NCI-H69 (cell line): Measurements from ENCODE around the gene PNCK.
"Not testable (repeated sequence)": the region's sequence is repeated elsewhere in the genome, so short reads cannot be mapped to it uniquely, and the experiment has no call there.

Source experiments
- DNase-seq: peaks from one replicate; lab custom pipeline; 2025; lab: John Stamatoyannopoulos, UW

The PNCK gene

GRCh38 chrX:153699210-153699783 lies 25.7 kb upstream of the PNCK start:
- not testable (repeated sequence) for DNase-seq

DNA sequence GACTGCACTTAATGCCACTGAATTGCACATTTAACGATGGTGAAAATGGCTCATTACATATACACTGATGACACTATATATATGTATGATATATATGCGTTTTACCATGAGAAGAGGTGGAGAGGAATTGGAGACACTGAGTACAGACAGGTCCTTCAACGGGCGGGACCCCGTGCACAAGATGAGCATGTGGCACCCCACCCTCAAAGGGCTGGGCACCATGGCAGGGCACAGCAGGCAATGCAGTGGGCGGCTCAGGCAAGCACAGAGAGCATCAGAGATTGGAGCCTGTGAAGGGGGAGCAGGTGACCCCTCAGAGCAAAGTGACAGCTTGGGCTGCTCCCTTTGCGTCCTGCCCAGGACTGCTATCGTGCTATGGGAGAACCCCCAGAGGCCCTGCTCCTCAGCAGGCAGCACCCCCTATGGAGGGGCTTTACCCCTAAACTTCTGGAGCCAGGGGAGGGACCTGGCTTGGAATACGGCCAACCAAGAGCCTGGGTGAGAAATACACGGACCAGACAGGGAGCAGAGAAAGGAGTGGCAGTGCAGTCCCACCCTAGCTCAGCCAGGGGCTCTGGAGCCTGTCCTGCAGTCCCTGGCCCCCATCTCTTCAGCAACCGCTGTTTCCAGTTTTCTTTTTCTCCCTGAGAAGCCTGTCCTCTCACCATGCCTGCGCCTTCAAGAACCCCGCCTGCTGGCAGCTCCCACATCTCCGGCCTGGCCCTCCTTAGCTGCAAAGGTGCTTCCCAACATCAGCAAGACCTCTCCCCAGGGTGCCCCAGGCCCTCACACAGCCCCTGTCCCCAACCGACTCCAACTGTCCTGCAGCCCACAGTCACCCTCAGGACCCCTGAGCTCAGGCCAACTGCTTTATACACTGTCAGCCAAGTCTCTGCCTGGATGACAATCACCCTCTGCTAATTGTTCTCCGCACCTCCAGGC lies 24.6 kb upstream of the PNCK start:
- DNase-seq, result no peak

DNA sequence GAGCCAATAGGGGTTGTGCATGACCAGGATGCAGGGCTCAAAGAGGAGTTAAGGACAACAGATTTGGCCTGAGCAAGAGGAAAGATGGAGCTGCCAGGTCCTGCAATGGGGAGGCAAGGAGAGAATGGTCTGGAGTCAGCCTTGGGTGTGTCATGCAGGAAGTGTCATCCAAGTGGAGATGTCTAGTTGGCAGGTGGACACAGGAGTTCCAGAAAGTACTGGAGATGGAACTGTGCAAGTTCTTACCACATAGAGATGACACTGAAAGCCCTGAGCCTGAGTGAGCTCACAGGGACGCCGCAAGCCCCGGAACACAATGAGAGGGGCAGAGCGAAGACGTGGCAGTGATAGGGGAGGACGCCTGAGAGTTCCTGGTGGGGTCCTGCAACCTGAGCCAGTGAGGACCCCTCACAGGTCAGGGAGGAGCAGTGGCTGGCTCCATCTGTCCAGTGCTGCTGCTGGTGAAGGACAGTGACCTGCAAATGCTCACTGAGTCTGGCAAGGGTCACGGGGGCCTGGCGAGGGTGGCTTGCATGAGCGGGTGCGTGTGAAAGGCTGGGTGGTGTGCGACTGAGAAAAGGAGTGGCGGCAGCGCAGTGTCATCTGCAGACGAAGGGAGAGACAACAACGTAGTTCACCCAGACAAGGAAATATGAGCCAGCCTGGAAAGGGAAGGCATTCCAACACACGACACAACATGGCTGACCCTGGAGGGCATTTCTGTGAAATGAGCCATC lies 23.5 kb upstream of the PNCK start:
- DNase-seq, result not testable (repeated sequence)

GRCh38 chrX:153696538-153696937 lies 22.9 kb upstream of the PNCK start:
- not testable (repeated sequence) for DNase-seq

DNA sequence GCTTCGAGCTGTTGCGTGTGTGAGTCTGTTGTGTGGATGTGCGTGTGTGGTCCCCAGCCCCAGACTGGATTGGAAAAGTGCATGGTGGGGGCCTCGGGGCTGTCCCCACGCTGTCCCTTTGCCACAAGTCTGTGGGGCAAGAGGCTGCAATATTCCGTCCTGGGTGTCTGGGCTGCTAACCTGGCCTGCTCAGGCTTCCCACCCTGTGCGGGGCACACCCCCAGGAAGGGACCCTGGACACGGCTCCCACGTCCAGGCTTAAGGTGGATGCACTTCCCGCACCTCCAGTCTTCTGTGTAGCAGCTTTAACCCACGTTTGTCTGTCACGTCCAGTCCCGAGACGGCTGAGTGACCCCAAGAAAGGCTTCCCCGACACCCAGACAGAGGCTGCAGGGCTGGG lies 22.5 kb upstream of the PNCK start:
- no peak for DNase-seq

- DNase-seq, result no peak
Observed at GRCh38 chrX:153694687-153695270, 21.2 kb upstream of the PNCK start.

DNA sequence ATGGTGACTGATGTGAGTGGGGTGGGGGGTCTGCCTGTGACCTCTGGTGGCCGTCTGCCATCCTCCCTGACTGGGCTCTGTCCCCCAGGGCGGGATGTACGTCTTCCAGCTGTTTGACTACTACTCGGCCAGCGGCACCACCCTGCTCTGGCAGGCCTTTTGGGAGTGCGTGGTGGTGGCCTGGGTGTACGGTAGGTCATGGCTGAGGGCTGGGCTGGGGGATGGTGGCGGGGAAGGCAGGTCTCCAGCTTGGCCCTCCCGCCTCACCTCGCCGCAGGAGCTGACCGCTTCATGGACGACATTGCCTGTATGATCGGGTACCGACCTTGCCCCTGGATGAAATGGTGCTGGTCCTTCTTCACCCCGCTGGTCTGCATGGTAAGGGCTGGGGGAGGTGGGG lies 20.6 kb upstream of the PNCK start:
- DNase-seq, result not testable (repeated sequence)

DNA sequence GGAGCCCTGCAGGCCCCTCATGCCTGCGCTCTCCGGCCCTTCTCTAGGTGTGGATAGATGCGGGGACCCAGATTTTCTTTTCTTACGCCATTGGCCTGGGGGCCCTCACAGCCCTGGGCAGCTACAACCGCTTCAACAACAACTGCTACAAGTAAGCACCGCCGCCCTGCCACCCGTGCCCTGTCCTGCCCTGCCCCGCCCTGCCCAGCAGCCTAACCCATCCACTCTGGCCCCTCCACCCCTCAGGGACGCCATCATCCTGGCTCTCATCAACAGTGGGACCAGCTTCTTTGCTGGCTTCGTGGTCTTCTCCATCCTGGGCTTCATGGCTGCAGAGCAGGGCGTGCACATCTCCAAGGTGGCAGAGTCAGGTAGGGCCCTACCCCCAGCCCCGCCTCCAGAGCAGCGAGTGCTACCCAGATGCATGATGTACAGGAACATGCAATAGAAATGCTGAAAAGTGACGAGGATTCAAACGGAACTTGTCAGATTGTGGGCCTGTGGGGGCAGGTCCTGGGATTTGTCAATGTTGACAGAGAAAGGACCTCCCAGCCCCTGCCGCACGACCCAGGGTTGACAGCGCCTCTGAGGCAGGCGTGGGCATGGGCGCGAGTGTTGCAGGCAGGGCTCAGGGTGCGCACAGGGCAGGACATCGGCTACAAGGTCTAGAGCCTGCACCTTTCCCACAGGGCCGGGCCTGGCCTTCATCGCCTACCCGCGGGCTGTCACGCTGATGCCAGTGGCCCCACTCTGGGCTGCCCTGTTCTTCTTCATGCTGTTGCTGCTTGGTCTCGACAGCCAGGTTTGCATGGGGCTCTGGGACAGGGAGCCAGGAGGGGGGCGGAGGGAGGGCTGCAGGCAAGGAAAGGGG lies 19.8 kb upstream of the PNCK start:
- no peak for DNase-seq

DNA sequence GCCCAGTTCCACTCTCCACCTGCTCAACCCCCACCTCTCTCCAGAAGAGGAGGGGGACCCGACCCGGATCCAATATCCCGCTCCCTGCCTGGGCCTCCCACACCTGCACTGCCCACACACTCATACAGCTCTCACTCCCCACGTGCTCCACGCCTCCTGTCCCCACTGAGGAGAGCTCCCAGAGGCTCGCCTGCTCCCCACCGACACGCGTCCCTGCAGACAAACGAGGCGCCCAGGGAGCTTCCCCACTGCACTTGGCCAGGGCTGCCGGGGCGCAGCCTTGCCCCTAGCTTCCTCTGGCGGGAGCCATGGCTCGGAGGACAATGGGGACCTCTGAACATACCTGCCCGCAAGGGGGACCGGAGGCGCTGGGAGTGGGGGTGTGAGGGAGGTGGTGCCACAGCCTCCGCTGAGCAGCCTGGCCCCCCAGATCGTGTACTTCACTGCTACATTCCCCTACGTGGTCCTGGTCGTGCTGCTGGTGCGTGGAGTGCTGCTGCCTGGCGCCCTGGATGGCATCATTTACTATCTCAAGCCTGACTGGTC lies 19.1 kb upstream of the PNCK start:
- DNase-seq, result no peak

DNA sequence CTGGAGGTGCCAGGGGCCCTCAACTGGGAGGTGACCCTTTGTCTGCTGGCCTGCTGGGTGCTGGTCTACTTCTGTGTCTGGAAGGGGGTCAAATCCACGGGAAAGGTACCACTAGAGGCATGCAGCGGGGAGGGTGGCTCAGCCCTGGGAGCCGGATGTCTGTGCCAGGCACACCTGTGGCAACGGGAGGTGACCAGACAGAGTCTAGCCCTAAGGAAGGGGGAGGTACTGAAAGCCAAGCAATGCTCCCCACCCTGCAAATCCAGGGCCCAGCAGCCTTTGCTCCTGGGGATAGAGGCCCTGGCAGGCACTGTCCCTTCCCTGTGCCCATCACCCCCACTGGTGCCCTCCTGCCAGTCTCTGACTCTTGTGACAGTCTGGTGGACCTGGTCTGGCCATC lies 18.4 kb upstream of the PNCK start:
- no peak for DNase-seq

DNA sequence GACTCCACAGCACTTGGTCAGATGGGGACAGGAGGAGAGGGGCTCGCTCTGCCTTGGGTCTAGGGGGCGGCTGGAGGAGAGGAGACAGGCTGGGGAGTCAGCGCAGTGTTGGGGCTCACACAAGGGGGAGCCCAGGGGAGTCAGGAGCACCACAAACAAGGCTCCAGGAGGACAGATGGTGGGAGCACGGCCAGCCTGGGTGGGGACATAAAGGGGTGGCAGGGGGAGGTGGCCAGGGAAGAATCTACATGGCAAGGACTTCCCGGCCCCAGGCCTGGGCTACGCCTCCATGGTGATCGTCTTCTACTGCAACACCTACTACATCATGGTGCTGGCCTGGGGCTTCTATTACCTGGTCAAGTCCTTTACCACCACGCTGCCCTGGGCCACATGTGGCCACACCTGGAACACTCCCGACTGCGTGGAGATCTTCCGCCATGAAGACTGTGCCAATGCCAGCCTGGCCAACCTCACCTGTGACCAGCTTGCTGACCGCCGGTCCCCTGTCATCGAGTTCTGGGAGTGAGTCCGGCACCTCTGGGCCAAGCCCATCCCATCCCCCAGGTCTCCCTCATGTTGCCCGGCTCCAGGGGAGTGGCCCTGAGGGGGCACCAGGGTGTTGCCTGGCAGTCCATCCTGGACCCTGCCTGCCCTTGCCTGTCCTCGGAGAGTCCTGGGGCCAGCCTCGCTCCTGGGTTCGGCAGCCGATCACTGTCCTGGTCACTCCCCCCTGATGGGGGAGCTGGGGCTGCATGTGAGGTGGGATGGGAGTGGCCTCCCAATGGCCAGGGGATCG lies 17.6 kb upstream of the PNCK start:
- DNase-seq, result not testable (repeated sequence)

GRCh38 chrX:153690466-153690865 lies 16.9 kb upstream of the PNCK start:
- DNase-seq, result no peak

DNA sequence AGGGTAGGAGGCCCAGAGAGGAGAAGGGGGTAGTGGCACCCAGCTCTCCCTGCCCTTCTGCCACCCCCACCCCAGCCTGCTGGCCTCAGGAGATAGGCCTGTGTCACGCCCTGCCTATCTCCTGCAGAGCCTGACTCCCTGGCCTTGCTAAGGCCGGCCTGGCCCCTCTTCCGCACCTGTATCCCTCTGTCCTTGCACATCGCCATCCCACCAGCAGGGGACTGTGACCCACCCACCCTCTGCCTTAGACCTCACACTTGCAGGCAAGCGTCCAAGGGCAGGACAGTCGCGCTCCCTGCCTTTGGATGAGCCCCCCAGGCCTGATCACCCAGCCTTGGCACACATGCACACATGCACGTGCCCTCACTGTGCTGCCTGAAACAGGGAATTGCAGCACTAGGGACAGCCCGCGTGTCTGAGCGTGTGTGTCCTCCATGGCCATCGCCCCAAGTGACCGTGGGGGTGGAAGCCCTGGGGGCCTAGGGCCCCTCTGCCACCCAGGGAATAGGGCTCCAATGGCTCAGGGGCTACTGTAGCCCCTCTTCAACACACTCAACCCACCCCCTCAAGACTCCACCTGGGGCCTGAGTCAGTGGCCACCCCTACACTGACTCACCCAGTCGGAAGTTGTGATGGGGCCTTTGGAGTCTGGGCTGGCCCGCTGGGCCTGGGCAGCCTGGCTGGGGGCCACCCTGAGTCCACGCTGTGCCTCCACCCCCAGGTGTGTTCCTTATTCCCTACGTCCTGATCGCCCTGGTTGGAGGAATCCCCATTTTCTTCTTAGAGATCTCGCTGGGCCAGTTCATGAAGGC lies 16.2 kb upstream of the PNCK start:
- no peak for DNase-seq

DNA sequence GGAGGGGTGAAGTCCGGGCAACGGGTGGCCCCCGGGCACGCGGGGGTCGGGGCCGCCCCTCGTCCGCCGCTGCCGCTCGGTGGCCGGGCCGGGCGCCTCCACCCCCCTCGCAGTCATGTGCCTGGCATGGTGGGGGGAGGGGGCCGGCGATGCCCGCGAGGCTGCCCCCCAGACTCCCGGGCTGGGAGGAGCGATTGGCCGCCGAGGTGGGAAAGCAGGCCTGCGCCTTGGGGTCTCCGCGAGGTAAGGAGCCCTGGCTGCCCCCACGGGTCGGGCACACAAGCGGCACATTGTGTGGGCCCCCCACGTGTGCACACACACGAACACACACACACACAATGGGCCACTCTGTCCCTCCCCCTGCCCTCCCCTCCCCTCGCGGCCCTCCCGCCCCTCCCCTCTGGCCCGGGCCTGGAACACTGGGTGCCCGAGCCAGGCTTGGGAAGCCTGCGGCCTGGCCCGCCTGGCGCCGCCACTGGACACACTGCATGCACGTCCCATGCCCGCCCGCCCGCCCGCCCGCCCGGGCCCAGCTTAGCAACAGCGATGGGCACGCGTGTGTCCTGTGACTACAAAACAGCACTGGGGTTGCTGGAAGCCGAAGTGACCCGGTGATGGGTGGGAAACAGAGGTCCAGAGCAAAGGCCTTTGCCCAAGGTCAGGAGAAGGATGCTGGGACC lies 15.4 kb upstream of the PNCK start:
- DNase-seq, result no peak

- peak; percentile 14 for DNase-seq
Observed at GRCh38 chrX:153688506-153688905, 14.9 kb upstream of the PNCK start.

DNA sequence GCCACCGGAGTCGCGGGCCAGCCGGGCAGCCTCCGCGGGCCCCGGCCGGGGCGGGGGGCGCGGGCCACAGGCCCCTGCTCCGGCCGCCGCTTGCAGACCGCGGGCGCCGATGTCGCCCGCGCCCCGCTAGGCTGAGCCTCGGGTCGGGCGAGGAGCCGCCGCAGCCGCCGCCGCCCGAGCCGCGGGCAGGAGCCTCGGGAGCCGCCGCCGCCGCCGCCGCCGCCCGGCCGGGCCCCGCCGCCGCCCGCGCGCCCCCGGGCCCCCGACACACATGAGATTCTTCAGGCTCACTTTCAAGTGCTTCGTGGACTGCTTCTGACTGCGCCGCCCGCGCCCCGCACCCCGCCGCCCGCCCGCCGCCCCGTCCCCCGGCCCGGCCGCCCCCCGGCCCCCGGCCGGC lies 14.5 kb upstream of the PNCK start:
- peak; percentile 38 for DNase-seq

- peak; percentile 85 for DNase-seq
Observed at GRCh38 chrX:153687121-153688039, 13.8 kb upstream of the PNCK start, which contains the start of gene SLC6A8. SLC6A8 (plus strand) TSS chrX:153687926; CDS start chrX:153688575, 649 bp downstream.

DNA sequence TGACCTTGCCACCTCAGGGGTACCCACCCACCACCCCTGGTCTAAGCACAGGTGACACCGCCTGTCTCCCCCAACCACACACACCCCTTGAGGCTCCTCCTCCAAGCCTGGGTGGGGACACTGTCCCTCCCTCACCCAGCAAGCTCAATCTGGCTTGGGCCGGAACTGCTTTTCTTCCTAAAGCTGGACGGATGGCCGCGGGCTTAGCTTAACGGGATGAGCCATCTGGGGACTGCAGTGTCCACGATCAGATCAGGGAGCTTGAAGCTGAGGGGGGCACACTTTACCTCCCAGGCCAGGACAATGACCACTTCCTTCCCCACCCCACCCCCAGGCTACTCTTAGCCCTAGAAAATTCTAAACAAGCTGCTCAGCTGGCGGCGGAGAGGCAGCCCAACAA lies 13.1 kb upstream of the PNCK start:
- DNase-seq, result no peak
